Stimulated activated CD4-positive, alpha-beta T cell treated with anti-CD3 and anti-CD28 coated beads, Interleukin-1b, Interleukin-23, amount 100 ng/mL, for 24 hours (primary cell): ENCODE results near the gene KRABD2.
"Not testable (repeated sequence)": the region's sequence is repeated elsewhere in the genome, so short reads cannot be mapped to it uniquely, and the experiment has no call there.

Source experiments
- DNase-seq, 4 experiments: peaks; one replicate each; pipeline ENCODE4 v3.0.0-alpha.2; 2020; ENCODE audit warnings: low read depth in 4 of 4, low spot score in 1 of 4

KRABD2 gene

GRCh38 chr17:8376271-8377067 lies at the start of gene KRABD2:
KRABD2 (minus strand) TSS chr17:8376704.
- peak; percentile 74 to 91 (median 88) for DNase-seq

- DNase-seq = no peak
These were observed 45.1 kb upstream of the KRABD2 start for GRCh38 chr17:8421571-8421970.

- DNase-seq = no peak
These were observed 43.8 kb upstream of the KRABD2 start for GRCh38 chr17:8420041-8420934.

GRCh38 chr17:8419305-8419704 lies 42.8 kb upstream of the KRABD2 start:
- DNase-seq = no peak

- no peak for DNase-seq
These were observed 42.0 kb upstream of the KRABD2 start for GRCh38 chr17:8418471-8418870.

- DNase-seq = no peak
These were observed 41.3 kb upstream of the KRABD2 start for GRCh38 chr17:8417806-8418205.

- no peak for DNase-seq
These were observed 37.4 kb upstream of the KRABD2 start for GRCh38 chr17:8413938-8414337.

GRCh38 chr17:8413328-8413727 lies 36.8 kb upstream of the KRABD2 start:
- DNase-seq = no peak

- no peak for DNase-seq
These were observed 35.6 kb upstream of the KRABD2 start for GRCh38 chr17:8412089-8412488.

GRCh38 chr17:8410883-8411238 lies 34.4 kb upstream of the KRABD2 start:
- DNase-seq = no peak

GRCh38 chr17:8409966-8410882 lies 33.7 kb upstream of the KRABD2 start:
- DNase-seq = peak; percentile 65 to 81 (median 70)

GRCh38 chr17:8408371-8408770 lies 31.9 kb upstream of the KRABD2 start:
- DNase-seq = no peak

- no peak for DNase-seq
These were observed 29.7 kb upstream of the KRABD2 start for GRCh38 chr17:8406174-8406573.

- DNase-seq = no peak
These were observed 29.1 kb upstream of the KRABD2 start for GRCh38 chr17:8405499-8406016.

- DNase-seq = no peak
These were observed 26.5 kb upstream of the KRABD2 start for GRCh38 chr17:8402921-8403536.

GRCh38 chr17:8401107-8401506 lies 24.6 kb upstream of the KRABD2 start:
- DNase-seq = no peak

GRCh38 chr17:8398980-8399379 lies 22.5 kb upstream of the KRABD2 start:
- no peak for DNase-seq

GRCh38 chr17:8397636-8398035 lies 21.1 kb upstream of the KRABD2 start, which contains the start of gene RNF222:
RNF222 (minus strand) TSS chr17:8397827; CDS start chr17:8393461, 4,366 bp downstream.
- DNase-seq = no peak

GRCh38 chr17:8394497-8394896 lies 18.0 kb upstream of the KRABD2 start:
- not testable (repeated sequence) for DNase-seq

GRCh38 chr17:8393470-8394231 lies 17.1 kb upstream of the KRABD2 start:
- no peak for DNase-seq
